GM12875 (cell line): ENCODE measurements around the gene EIF3D.
A peak's percentile ranks its signal among the peaks of the same experiment; 100 is the strongest.

Source experiments
- H3K4me3 ChIP-seq: one replicate; pipeline ENCODE4 v1.5.1; 2011; ENCODE audit warnings: low read depth, low read length, control low read depth
- CTCF ChIP-seq: IDR thresholded peaks from 2 replicates; pipeline ENCODE4 v1.5.1; 2011; ENCODE audit warnings: low read depth, mild to moderate bottlenecking, control low read depth, inconsistent platforms, low read length, moderate library complexity, borderline replicate concordance; ENCODE audit not compliant: insufficient read depth

The EIF3D gene, protein sequence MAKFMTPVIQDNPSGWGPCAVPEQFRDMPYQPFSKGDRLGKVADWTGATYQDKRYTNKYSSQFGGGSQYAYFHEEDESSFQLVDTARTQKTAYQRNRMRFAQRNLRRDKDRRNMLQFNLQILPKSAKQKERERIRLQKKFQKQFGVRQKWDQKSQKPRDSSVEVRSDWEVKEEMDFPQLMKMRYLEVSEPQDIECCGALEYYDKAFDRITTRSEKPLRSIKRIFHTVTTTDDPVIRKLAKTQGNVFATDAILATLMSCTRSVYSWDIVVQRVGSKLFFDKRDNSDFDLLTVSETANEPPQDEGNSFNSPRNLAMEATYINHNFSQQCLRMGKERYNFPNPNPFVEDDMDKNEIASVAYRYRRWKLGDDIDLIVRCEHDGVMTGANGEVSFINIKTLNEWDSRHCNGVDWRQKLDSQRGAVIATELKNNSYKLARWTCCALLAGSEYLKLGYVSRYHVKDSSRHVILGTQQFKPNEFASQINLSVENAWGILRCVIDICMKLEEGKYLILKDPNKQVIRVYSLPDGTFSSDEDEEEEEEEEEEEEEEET

DNA sequence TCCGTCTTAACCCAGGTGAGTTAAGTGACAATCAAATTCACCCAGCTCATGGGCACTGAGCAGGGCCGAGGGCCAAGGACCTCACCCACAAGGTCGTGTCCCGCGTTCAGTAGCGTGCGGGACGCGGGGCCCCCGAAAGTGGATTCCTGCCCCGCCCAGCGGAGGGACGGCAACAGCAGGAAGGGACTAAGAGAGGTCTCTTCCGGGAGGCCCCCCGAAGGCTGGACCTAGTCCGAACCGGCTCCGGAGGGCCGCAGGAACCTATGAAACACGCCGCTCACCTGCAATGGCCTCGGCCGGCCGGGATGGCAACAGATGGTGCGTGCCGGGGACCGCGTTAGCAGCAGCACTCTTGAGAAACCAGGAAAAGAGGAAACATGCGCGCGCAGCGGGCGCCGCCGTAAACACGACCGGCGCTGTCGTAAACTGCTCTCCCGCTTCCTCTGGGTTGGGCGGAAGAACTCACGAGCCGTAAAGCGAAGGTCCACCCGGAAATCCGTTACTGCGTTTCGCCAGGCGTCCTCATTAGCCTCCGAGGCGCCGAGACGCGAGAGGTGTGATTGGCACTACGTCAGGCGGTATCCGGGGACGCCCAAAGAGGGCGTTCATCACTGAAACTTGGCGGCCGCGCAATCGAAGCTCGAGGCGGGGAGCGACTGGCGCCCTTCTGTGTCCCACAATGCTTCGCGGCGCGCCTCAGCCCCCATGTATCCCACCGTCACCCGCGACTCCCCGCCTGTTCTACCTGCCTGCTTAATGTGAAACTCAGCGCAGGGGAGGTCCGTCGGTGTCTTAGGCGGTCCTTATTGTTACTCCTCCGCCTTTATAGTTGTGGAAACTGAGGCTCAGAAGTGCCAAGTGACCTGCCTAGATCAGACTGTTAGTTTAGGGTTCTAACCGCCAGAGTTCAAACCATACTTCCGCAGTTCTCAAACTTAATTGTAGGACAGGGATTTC lies at the start of gene EIF3D:
Gene EIF3D (minus strand): TSS at position 372 of the 957 bp plus-strand sequence. CDS start 3,045 bp downstream, outside the sequence.
- peak within 1 kb of the TSS; percentile 89 for H3K4me3 ChIP-seq
- no peak for TF ChIP-seq CTCF

GRCh38 chr22:36578619-36579018 lies 49.7 kb upstream of the EIF3D start:
- no peak overlapping the region for H3K4me3 ChIP-seq
- no peak for TF ChIP-seq CTCF

- no peak for TF ChIP-seq CTCF
Observed at GRCh38 chr22:36577019-36577418, 48.1 kb upstream of the EIF3D start.

GRCh38 chr22:36574728-36575127 lies 45.8 kb upstream of the EIF3D start:
- H3K4me3 ChIP-seq = no peak overlapping the region
- no peak for TF ChIP-seq CTCF

More at GRCh38 chr22:36577019-36577418, 48.1 kb upstream of the EIF3D start:
- H3K4me3 ChIP-seq = no peak overlapping the region

- TF ChIP-seq CTCF = no peak
- H3K4me3 ChIP-seq = no peak overlapping the region
Observed at GRCh38 chr22:36573815-36574363, 44.9 kb upstream of the EIF3D start.

DNA sequence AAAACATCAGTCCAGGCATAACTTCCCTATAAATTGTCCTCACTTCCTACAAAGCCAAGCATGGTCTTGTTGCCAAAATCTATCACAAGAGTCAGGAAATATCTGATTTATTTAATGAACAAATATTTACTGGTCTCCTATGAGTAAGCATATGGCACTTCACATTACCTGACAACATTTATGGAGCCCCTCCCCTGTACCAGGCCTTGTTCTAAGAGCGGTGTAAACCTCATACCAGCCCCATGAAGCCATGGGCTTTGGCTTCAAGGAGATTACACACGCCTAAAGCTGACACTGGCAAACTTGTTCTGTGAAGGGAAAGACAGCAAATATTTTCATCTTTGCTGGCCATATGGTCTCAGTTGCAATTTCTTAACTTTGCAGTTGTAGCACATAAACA lies 43.0 kb upstream of the EIF3D start:
- no peak for TF ChIP-seq CTCF
- H3K4me3 ChIP-seq = no peak overlapping the region
